ENCODE results near the gene RNF141.

Gene RNF141

DNA sequence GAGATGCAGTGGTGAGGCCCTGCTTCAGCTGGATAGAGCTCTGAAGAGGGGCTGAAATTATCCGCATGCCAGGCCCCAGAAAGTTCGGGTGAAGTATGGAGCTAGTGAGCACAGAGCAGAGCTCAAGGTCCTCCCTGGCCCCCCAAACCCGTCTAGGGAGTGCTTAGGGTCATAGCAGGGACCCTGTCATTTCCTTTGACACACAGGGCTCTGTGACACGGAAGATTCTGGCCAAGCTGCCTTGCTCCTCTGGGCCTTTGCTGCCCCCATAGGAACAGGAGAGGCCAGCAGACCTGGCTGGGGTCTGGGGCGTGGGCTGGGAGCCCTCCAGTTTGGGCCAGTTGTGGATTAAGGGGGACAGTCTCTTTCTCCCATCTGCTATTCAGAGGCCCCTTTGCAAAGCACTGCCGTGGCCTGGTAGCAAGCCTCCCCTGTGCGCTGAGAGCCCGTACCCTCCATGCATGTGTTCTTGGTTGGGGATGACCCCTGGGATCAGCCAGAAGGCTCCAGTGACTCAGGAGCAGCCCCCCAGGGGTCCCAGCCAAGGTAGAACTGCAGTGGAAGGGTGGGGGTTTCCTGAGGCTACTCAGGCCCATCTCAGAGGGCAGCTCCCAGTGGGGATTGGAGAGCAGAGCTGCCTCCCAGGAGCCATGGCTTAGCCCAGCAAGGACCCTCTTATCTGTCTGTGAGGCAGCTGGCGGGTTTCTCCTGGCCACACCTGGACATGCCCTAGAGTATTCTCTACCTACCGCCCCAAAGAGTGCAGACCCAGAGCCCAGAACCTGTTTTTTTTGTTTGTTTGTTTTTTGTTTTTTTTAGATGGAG is 42.3 kb downstream of the RNF141 start:
- DNase-seq = no peak

DNA sequence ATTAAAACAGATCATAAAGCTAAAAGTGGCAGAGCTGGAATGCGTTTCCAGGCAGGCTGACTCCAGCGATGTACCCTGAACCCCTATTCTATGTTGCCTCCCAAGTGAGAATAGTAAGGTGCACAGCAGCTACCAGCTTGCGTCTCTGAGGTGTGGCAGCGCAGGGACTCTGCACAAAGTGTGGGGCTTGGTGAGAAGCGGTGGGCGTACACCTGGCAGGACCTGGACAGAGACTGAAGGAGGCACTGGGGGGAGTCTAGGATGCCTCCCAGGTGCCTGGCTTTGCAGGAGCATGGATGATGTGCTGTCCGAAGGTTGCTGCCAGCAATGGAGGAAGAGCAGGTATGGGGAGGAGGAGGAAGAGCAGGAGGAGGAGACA is 43.0 kb downstream of the RNF141 start:
- DNase-seq = no peak

DNA sequence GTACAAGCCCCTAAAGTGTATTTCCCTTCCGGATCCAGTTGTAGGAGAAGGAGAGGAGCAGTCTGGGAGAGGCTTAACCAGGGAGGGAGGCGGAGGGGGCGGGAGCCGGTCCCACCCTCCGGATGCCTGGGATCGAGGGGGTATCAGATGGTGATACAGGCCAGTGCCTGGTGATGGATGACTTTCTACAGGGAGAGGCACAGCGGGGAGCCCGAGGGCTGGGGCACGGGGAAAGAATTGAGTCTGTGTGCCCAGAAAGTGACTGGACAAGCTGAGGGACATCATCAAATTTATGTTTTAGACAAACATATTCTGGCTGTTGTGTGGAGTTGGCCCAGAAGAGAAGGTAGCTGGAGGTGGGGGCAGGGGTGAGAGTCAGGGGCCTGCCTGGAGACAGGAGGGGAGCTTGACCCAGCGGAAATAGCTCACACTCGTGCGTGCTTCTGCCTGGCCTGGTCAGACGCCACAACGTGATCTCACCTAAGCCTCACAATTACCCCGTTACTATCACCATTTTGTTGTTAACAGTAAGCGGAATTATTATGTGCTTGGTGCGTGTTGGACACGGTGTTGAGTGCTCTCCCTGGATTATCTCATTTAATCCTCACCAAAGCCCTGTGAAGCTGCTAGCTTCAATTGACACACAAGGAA is 43.5 kb downstream of the RNF141 start:
- DNase-seq = peak; percentile 12

DNA sequence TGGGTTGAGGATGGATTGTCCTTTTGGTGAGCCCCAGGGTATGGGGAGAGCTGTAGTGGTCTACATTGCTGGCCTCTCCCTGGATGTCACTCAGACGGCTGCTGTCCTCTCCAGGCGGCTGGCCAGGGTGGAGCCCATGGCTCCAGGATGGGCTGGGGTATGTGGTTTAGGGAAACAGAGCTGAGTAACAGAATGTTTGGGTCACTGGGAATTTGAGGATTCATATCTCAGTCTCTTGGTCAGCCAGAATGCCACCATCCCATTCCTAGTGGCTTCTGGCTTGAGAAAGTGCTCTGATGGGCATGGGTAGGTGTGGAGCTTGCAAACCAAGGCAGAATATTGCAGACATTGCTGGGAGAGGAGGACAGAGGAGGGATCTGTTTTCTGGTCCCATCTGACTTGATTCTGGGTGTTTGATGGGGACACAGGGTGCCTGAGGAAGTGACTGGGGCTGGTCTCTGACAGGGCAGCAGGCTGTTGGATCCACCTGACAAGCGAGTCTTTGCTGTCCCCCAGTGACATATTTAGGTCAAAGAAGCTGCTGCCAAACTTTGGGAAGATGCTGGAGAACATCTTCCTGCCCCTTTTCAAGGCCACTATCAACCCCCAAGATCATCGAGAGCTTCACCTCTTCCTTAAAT is 44.6 kb downstream of the RNF141 start:
- DNase-seq = no peak

DNA sequence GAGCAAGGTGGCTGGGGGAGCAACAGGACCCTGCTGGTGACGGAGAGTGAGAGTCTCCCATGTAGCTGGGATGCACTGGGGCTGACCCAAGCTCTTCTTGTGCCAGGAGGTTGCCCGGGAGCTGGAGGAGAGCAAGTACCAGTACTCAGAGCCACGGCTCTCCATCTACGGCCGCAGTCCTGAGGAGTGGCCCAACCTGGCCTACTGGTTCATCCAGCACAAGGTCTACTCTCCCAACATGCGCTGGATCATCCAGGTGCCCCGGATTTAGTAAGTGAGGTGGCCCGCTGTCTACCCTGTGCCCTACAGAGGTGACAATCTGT is 45.6 kb downstream of the RNF141 start:
- DNase-seq = no peak

DNA sequence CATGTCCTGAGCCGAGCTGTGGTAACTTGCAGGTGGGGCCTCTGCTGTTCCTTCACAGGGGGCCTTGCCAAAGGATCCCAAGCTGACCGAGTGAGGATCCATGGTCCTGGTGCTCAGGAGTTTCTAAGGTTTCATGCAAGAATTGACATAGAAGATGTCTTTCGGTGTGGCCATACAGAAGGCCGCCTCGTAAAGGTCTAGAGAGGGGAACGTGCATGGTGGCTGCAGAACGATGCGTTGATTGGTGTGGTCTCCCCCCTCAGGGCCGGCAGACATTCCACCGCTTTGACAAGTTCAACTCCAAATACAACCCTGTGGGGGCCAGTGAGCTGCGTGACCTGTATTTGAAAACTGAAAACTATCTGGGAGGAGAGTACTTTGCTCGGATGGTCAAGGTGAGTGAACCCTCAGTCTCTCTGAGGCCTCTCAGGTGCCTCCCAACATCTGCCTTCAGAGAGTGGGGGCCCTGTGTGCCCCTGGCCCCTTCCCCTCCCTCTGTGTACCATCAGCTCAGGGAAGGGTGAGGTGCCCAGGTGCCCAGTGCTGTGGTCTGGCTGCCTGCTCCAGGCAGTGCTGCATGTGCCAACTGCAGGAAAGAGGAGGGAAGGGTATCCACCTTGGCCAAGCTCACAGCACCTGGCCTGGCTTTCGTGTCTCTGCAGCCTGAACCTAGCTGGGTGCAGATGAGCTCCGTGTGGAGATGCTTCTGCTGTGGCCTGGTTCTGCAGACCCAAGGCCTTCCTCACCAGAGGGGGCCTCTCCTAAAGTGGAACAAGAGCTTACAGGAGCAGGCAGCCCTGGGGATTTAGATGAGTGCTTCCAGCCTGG is 46.1 kb downstream of the RNF141 start:
- no peak for DNase-seq

DNA sequence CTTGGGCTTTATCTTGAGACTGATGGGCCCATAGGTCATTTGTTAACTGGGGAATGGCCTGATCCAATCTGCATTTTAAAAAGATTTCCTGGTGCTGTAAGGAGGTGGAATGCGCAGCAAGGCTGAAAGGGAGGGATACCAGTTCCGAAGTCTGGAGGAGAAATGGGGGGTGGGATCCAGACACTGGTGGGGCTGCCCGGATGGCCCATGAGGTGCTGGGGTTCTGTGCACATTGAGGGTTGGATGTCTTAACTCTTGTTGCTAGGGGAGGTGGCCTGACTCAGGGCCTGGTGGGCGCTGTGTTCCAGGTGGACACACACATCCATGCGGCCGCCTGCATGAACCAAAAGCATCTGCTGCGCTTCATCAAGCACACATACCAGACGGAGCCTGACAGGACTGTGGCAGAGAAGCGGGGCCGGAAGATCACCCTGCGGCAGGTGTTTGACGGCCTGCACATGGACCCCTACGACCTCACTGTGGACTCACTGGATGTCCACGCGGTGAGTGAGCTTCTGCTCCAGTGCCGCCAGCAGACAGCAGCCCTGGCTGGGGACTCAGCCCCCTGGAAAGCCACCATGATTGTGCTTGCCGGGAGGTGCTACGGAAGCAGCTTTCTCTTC is 47.8 kb downstream of the RNF141 start:
- peak; percentile 26 for DNase-seq

DNA sequence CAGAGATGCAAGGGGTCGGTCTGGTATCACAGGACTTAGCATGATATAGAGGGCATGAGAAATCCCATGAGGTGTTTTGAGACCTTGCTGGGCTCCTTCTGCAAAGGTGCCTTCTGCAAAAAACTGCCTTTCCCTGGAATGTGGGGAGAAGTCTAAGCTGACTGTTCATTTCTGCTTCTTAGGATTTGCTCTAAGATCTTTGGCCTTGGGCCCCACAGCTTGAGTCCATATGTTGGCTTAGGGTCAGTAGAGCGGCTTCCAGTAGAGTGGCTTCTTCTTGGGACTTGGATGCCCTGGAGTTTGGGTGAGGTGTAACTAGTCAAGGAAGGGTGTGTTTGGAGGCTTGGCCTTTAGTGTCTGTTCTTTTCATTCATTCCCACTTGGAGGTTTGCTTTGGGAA is 48.9 kb downstream of the RNF141 start:
- no peak for DNase-seq

DNA sequence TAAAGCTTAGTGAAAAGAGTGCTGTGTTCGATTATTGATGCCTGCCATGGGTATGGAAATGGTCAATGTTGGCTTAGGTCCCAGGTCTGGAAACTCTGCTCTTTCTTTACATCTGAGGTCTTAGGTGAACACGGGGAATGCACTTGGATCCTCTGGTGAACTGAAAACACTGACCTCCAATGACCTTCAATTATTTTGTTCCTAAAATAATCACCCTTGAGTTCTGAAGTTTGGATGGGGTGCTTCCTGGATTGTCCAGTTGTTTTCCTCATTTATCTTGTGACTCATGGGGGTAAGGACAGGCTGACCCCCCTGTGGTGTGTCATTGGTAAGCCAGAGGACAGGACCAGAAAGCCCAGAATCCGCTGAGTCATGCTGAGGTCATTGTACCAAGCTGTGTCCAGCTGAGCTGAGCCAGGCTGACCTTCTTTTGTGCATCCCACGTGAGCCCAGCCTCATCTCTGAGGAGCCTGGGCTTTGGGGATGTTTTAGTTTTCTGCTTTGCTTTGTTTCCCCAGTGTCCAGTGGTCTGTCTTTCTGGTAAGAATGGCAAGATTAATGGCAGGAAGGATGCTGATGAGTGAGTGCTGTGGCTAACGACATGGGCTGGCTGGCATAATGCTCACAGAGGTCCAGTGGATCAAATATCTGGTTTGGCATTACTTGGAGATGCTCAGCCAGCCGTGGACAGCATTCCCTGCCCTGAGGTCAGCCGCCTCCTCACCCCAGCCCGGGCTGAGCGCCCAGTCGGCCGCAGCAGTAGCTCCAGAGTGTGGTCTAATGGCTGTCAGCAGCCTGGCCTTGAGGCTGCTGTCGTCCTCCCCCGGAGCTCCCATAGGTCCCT is 50.4 kb downstream of the RNF141 start:
- DNase-seq = peak; percentile 35

DNA sequence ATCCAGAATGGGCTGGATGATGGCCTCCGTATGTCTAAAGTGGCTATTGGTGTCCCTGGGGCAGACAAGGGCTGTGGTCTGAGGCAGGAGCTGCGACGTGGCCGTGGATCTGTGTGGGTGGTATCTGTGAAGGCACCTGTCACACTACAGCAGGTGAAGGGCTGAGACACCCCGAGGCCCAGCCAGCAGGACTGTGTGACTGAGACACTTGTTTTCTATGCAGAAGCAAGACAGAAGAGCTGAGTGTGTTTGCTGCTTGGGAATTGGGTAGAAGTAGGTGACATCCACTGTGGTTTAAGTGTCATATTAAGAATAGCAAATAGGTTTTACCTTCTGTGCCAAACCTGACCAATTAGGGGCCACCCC is 51.0 kb downstream of the RNF141 start:
- no peak for DNase-seq

DNA sequence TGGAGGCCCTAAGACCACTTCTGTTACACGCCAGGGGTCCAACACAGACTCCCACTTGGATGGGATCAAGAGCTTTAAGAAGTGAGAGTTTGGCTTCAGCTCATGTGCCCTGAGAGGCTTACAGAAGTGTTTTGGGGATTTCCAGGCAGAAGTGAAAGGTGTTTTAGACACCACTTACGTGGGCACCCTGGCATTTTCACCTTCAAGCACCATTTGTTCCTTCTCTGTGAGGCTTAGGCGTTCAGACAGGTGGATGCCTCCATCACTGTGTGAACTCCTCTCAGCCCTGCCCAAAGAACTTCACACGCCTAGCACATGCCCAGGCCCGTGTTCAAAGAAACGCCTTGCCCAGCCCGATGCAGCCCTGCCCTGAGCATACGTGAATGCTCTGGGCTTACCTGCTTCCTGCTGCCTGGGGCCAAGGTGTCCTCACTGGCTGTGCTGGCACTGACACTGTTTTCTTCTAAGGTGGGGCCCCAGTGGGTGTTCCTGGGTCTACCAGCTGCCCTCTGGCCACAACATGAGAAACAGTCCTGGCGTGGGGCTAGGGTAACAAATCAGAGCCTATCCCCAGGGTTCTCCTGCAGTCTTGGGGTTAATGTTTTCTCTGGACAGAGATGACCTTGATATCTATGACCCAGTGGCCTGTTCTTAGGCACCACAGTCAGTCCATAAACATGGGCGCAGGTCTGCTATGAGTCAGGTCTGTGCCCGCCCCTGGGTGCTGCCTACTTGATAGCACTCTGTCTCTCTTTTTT is 51.9 kb downstream of the RNF141 start:
- no peak for DNase-seq

DNA sequence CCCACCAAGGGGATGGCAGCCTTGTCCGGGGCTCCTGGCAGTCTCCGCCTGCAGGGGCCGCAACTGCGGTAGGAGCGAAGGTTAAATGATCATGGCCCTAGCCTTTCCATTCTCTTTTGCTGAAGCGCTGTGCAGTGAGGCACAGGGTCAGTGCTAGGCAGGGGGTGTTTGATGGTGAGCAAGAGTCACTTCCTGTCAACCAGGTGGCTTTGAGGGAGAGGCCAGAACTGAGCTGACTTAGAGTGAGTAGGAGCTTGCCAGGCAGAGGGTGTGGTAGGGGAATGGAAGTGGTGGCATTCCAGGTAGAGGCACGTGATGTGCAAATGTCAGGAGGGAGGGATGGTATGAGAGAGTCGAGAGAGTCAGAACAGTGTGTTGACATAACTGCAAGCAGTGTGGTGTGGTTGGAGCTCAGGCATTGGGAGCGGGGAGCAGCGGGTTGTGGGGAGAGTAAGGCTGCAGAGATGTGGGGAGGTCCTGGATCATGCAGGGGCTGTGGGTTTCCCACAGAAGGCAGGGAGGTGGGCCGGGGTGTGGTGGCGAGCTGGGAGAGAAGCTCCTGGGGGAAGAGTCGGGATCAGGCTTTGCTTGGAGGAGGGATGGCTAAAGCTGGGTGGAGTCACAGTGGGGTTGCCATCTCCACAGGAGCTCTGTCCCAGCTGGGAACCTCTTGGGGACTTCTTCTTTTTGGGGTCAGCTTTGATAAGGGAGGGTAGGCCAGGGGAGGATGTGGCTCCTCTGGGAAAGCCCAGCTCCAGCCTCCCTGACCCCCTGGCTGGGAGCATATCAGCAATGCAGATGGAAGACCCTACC is 52.7 kb downstream of the RNF141 start:
- DNase-seq = no peak

DNA sequence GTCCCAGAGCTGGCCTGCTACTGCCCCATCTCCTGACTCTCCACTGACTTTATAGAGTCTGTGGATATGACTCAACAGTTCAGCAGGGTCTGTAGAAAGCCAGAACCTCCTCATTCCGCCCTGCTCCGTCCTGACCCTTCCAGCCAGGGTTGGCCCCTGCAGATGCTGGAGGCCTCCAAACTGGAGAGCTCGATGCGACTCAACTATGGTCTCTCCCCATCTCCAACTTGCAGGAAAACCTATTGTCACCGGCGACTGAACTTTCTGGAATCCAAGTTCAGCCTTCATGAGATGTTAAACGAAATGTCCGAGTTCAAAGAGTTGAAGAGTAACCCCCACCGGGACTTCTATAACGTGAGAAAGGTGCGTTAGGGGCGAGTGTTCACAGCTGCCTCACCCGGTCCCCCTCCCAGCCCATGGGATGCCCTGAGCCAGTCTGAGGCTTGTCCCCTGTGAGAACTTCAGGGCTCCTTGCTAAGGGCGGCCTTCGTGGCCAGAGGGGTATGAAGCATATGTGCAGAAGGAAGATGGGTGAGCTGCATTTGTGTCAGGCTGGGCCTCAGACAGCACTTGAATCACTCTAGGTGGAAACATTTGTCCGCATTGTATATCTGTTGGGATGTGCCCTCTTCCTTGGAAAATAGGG is 53.9 kb downstream of the RNF141 start:
- DNase-seq = no peak

DNA sequence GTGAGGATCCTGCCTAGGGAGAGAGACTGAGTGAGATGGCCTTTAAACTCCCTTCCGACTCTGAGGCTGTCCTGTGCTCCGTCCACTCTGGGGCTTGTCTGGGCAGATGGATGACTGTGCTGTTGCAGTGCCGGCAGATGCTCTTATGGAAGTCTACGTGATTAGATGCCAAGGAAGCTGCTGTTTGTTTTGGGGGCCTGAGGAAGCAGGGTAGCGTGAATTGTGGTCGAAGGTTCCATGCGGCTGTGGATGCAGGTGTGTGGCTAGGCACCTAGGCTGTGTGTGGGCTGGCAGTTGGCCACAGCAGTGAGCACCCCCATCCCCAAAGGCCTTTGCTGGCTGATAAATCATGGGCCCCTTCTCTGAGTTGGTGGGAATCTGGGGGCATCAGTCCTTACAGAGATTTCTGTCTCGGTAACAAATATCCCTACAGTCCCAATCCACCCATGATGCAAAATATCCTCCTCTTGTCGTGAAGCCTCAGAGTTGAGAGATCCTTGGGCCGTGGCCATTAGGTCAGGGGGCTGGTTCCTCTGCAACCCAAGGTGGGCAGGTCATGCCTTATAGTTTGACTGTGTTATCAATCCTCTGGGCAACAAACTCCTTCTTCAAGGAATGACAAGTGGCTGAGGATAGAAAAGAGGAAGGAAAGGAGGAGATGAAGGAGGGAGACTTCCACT is 54.7 kb downstream of the RNF141 start:
- DNase-seq = no peak

DNA sequence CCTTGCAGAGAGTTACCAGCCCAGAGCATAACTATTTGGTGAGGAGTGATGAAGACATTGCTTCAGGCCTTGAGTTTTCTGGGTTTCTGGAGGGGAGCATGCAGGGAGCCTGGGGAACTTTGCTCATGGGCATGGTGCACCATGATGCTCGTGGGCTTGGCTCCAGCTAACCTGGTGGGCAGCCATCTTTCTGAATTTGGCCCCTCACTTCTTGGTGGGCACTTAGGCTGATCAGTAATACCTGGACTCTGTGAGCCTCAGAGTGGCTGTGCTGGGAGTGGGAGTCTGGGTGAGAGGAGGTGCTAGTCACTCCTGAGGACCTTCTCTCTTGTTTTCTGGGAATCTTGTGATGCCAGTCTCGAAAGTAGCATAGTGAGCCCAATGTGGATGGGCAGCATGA is 55.3 kb downstream of the RNF141 start:
- DNase-seq = no peak

DNA sequence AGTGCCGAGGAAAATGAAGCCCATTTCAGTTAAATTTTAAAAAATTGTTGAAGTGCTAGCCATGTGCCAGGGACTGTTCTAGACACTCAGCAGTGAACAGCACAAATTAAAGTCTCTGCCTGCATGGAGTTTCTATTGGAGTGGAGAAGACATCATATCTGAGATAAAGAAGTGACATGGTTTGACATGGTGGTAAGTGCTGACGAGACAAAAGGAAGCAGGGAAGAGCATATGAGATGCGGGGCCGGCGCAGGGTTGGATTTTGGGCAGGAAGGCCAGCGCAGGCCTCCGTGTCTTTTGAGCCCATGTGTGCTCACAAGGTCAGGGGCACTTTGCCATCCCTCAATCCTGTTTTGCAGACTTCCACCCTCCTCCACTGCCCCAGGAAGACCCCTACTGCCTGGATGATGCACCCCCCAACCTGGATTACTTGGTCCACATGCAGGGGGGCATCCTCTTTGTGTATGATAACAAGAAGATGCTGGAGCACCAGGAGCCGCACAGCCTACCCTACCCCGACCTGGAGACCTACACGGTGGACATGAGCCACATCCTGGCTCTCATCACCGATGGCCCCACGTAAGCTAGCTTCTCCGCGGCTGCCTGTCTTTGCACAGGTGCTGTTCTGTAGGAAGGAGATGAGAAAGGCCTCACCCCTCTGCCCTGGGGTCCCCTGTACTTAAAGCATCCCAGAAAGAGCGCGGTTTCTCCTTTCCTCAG is 56.4 kb downstream of the RNF141 start:
- no peak for DNase-seq

DNA sequence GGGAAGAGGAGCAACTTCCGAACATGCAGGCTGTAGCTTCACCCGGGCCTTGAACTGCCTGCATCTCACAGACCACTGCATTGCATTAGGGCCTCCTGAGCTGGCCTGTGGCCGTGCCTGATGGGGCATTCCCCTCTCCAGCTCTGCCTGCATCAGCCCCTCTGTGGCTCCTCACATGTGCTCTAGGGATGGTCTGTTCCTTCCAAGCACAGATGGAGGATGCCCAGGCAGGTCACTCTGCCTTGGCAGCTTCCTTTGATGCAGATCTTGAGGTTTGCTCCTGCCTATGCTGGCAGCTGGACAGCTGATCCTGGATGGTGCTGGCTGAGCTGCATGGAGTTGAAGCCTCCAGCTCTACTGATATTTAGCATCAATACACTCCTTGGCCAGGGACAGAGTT is 57.4 kb downstream of the RNF141 start:
- DNase-seq = no peak

DNA sequence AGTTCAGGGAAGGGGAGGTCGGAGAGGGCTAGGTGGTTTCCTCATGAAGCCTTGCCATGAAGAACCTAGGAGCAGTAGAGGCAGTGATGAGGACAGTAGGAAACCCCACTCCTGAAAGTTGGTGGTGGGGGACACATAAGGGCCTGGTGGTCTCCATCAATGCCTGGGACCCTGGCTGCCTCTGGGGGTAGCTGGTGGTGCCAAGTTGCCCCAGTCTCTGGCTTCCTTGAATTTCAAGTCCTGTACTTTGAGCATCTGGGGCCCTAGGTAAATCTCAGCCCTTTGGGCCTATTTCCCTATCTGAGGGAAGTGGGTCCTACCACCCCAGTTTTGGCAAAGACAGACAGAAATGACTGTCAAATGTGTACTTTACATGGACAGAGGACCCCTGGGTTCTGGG is 57.8 kb downstream of the RNF141 start:
- no peak for DNase-seq
